GM12878 (cell line): ENCODE results near the gene GSG1L. TPM values are rescaled to one million over a fixed set of nuclear protein-coding genes. Genes with fewer than 3 reads are reported as not detected.

Experiments
- ATAC-seq: fragments of 200-7000 bp; cut with Tn5 transposase; 3 replicates; pipeline ENCODE4 v1.9.1; 2020; ENCODE audit warnings: mild to moderate bottlenecking, moderate library complexity
- BruUV-seq: library from RNA; stranded (reverse); fragments of 400-500 nt; replicated peaks from 2 replicates; lab custom pipeline; 2021; lab: Mats Ljungman, UMichigan
- CTCF ChIA-PET: fragments of 300-600 bp; sonication (Branson Sonifier 250); formaldehyde crosslinking; extraction: SDS; loops from one replicate; lab custom pipeline; 2021; ENCODE audit warnings: inconsistent platforms; lab: Yijun Ruan, JAX
- POLR2A ChIA-PET: fragments of 350-600 bp; formaldehyde crosslinking; extraction: SDS; loops from one replicate; lab custom pipeline; 2021; ENCODE audit warnings: inconsistent platforms; lab: Charles Lee
- RAD21 ChIA-PET: fragments of 300-600 bp; sonication (Branson Sonifier 250); formaldehyde crosslinking; loops from one replicate; lab custom pipeline; 2023; ENCODE audit warnings: antibody characterized with exemption; ENCODE audit not compliant: unreplicated experiment; lab: Charles Lee
- SMC1A ChIA-PET: fragments of 300-600 bp; sonication (Branson Sonifier 250); formaldehyde crosslinking; loops from one replicate; lab custom pipeline; 2023; ENCODE audit not compliant: unreplicated experiment, uncharacterized antibody; lab: Charles Lee
- DNase-seq: peaks from one replicate; pipeline ENCODE4 v3.0.0-alpha.2; 2011; ENCODE audit warnings: low read depth, low spot score
- FAIRE-seq: peaks from 3 replicates; lab custom pipeline; 2011; peaks lifted over from hg19 to GRCh38; lab: Jason Lieb, UNC
- H2AFZ ChIP-seq: 2 replicates; pipeline ENCODE4 v1.6.0; 2011; ENCODE audit warnings: low read depth, low read length, control low read depth; ENCODE audit not compliant: control insufficient read depth
- H3K27ac ChIP-seq: 2 replicates; pipeline ENCODE4 v1.5.1; 2011; ENCODE audit warnings: control low read depth; ENCODE audit not compliant: control insufficient read depth, insufficient read depth
- H3K27me3 ChIP-seq, 2 experiments: replicated peaks in 1 of 2; 2 replicates each; pipeline versions ENCODE4 v1.6.0 to v1.6.1; 2011; ENCODE audit warnings: low read length in 1 of 2; ENCODE audit not compliant: control insufficient read depth in 2 of 2, insufficient read depth in 2 of 2
- H3K36me3 ChIP-seq, 2 experiments: 2 replicates each; pipeline ENCODE4 v1.5.1; 2011; ENCODE audit warnings: low read length in 1 of 2; ENCODE audit not compliant: control insufficient read depth in 2 of 2, insufficient read depth in 2 of 2
- H3K4me1 ChIP-seq: 2 replicates; pipeline ENCODE4 v1.6.1; 2011; ENCODE audit warnings: mild to moderate bottlenecking, low read length, moderate library complexity, mixed read lengths; ENCODE audit not compliant: control insufficient read depth, insufficient read depth
- H3K4me2 ChIP-seq: 2 replicates; pipeline ENCODE4 v1.6.0; 2011; ENCODE audit warnings: control low read depth; ENCODE audit not compliant: control insufficient read depth, insufficient read depth
- H3K4me3 ChIP-seq: fragments of 200-600 bp; sonication (generic); 2 replicates; pipeline ENCODE4 v1.5.1; 2016
- H3K79me2 ChIP-seq: 2 replicates; pipeline ENCODE4 v1.6.0; 2011; ENCODE audit warnings: low read length; ENCODE audit not compliant: control insufficient read depth, insufficient read depth
- H3K9ac ChIP-seq: 2 replicates; pipeline ENCODE4 v1.8.0; 2011; ENCODE audit warnings: low read length, control low read depth, mixed read lengths; ENCODE audit not compliant: control insufficient read depth, insufficient read depth
- H3K9me3 ChIP-seq: replicated peaks from 3 replicates; pipeline ENCODE4 v1.5.1; 2011; ENCODE audit warnings: mild to moderate bottlenecking, low read length; ENCODE audit not compliant: control insufficient read depth, insufficient read depth
- H4K20me1 ChIP-seq: 2 replicates; pipeline ENCODE4 v1.6.0; 2011; ENCODE audit not compliant: control insufficient read depth, insufficient read depth
- EP300 ChIP-seq, 2 experiments: fragments of 150-350 bp in 1 of 2; IDR thresholded peaks; 2 replicates each; pipeline ENCODE4 v1.6.1; 2011 to 2012; ENCODE audit warnings: low read depth in 2 of 2, low read length in 2 of 2, borderline replicate concordance in 1 of 2, improper control_type of control experiment in 1 of 2, inconsistent platforms in 1 of 2; ENCODE audit not compliant: control insufficient read depth in 1 of 2
- ETV6 ChIP-seq, 2 experiments: fragments of 450-650 bp in 1 of 2; IDR thresholded peaks in 1 of 2; conservative IDR thresholded peaks in 1 of 2; 2 replicates each; pipeline ENCODE4 v1.6.1; 2014; ENCODE audit warnings: antibody characterized with exemption in 1 of 2, borderline replicate concordance in 1 of 2, low read depth in 1 of 2, mild to moderate bottlenecking in 1 of 2, moderate library complexity in 1 of 2
- EZH2 ChIP-seq: IDR thresholded peaks from 2 replicates; pipeline ENCODE4 v1.6.1; 2012; ENCODE audit warnings: low read depth, mild to moderate bottlenecking, control low read depth, inconsistent platforms, low read length, borderline replicate concordance; ENCODE audit not compliant: control insufficient read depth
- HDAC6 ChIP-seq: fragments of 200-600 bp; sonication (generic); IDR thresholded peaks from one replicate; pipeline ENCODE4 v1.8.0; 2017; ENCODE audit warnings: antibody characterized with exemption; ENCODE audit not compliant: unreplicated experiment
- NFXL1 ChIP-seq: fragments of 450-650 bp; IDR thresholded peaks from 2 replicates; pipeline ENCODE4 v1.6.1; 2017; ENCODE audit warnings: antibody characterized with exemption, mild to moderate bottlenecking, borderline replicate concordance
- RCOR1 ChIP-seq: conservative IDR thresholded peaks from 2 replicates; pipeline ENCODE4 v1.6.1; 2012; ENCODE audit warnings: low read depth, low read length, improper control_type of control experiment
- TBL1XR1 ChIP-seq: IDR thresholded peaks from 2 replicates; pipeline ENCODE4 v1.6.1; 2012; ENCODE audit warnings: low read depth, low read length, improper control_type of control experiment
- ZBED1 ChIP-seq: IDR thresholded peaks from 2 replicates; pipeline ENCODE4 v1.6.1; 2016; ENCODE audit warnings: borderline replicate concordance
- WGBS: methylation state at CpG from one replicate; pipeline ENCODE4 v1.1.6; 2016; ENCODE audit warnings: low lambda C conversion rate; ENCODE audit not compliant: insufficient replicate concordance, insufficient coverage; ENCODE audit errors: missing lambda C conversion rate; 5-methylcytosine and 5-hydroxymethylcytosine counted together
- in situ Hi-C: fragments of 300-500 bp; cut with MboI; formaldehyde crosslinking; loops from 9 replicates; pipeline ENCODE4 v1.14.3; 2018; ENCODE audit warnings: mixed read lengths
- intact Hi-C: fragments of 100-400 bp; cut with micrococcal nuclease; formaldehyde crosslinking; loops from one replicate; pipeline ENCODE4 v1.14.2; 2022; ENCODE audit not compliant: unreplicated experiment
- polyA plus RNA-seq, 11 experiments: library from polyadenylated mRNA; depleted of rRNA in 4 of 11; unstranded in 6 of 11; stranded (reverse) in 5 of 11; fragments of >200 nt; fragmentation: Nextera tagmentation in 4 of 11; fragmentation: Illumina TruSeq in 1 of 11; extraction: Ambion mirVana in 4 of 11; extraction: Trizol in 1 of 11; gene quantifications; 1 replicate in 1 of 11; 2 replicates in 10 of 11; pipeline versions ENCODE4 v1.2.1 to v1.2.3, GENCODE V29; 2011 to 2016; ENCODE audit warnings: inconsistent platforms in 2 of 11, missing spikeins in 2 of 11, low read depth in 1 of 11
- total RNA-seq, 4 experiments: library from RNA; depleted of rRNA in 3 of 4; stranded (reverse); fragments of >200 nt in 3 of 4; fragmentation: Illumina TruSeq in 1 of 4; extraction: Trizol in 1 of 4; gene quantifications; 2 replicates each; pipeline versions ENCODE4 v1.2.1 to v1.2.3, GENCODE V29; 2013 to 2021
- TF ChIP-seq, protein P1 (sequence below): fragments of 450-650 bp; IDR thresholded peaks from 2 replicates; pipeline ENCODE4 v1.6.1; 2017; ENCODE audit warnings: low read depth, mild to moderate bottlenecking, moderate library complexity
- TF ChIP-seq, protein P2 (sequence below): fragments of 150-350 bp; IDR thresholded peaks from 2 replicates; pipeline ENCODE4 v1.6.1; 2014; ENCODE audit warnings: mild to moderate bottlenecking, low read depth, low read length
- TF ChIP-seq, protein P3 (sequence below): IDR thresholded peaks from 2 replicates; pipeline ENCODE4 v1.6.1; 2012; ENCODE audit warnings: low read depth, low read length, improper control_type of control experiment
- TF ChIP-seq, protein P4 (sequence below): fragments of 450-650 bp; IDR thresholded peaks from 2 replicates; pipeline ENCODE4 v1.6.1; 2018; ENCODE audit warnings: borderline replicate concordance, mild to moderate bottlenecking; ENCODE audit not compliant: partially characterized antibody
- TF ChIP-seq, protein P5 (sequence below): fragments of 450-650 bp; IDR thresholded peaks from 2 replicates; pipeline ENCODE4 v1.6.1; 2017; ENCODE audit warnings: borderline replicate concordance

The GSG1L gene
- total and polyA plus RNA-seq, 10 of the 15 experiments (the other 5 are each of a cell fraction or from before 2014, with no cell fraction given) = not detected

DNA sequence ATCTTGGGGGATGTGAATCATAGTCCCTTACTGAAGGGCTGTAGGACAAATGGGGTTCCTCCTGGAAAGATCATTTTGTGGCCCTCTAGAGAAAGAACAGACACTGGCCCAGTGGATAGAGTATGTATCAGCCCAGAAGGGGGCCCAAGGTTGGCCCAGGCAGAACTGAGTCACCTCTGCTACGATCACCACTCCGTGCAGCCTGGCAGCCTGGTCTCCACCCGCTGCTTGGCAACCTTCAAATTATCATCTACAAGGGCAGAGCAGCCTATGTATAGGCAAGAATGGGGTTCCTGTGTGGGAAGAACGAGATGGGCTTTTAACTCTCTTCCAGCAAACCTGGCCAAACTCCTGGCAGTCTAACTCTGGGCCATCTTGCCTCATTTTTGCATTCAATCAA lies 61.9 kb downstream of the GSG1L start:
- H3K4me1 ChIP-seq = no peaks in the 10 kb centered on the region
- ATAC-seq = no peak
- WGBS = 14% methylated on average over 4 of the region's 4 CpGs
- H3K9ac ChIP-seq = no peak overlapping the region
- no peak for FAIRE-seq
- H3K79me2 ChIP-seq = no peaks in the 10 kb centered on the region
- H3K36me3 ChIP-seq = no peaks in the 10 kb centered on the region
- in situ Hi-C loops = no loop called here
- no TSS peak for BruUV-seq
- ChIA-PET POLR2A (no interaction called here), SMC1A (no interaction called here), RAD21 (no interaction called here), CTCF (no interaction called here)
- no peak overlapping the region for H3K4me3 ChIP-seq
- no peak for DNase-seq
- H3K27ac ChIP-seq = no peak overlapping the region
- no peaks in the 10 kb centered on the region for H4K20me1 ChIP-seq
- H3K9me3 ChIP-seq = no peaks in the 10 kb centered on the region
- H2AFZ ChIP-seq = no peak overlapping the region
- no peaks in the 10 kb centered on the region for H3K27me3 ChIP-seq
- intact Hi-C loops = no loop called here
- no peak overlapping the region for H3K4me2 ChIP-seq
- TF ChIP-seq, protein P1, sequence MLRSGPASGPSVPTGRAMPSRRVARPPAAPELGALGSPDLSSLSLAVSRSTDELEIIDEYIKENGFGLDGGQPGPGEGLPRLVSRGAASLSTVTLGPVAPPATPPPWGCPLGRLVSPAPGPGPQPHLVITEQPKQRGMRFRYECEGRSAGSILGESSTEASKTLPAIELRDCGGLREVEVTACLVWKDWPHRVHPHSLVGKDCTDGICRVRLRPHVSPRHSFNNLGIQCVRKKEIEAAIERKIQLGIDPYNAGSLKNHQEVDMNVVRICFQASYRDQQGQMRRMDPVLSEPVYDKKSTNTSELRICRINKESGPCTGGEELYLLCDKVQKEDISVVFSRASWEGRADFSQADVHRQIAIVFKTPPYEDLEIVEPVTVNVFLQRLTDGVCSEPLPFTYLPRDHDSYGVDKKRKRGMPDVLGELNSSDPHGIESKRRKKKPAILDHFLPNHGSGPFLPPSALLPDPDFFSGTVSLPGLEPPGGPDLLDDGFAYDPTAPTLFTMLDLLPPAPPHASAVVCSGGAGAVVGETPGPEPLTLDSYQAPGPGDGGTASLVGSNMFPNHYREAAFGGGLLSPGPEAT = no peak
- TF ChIP-seq, protein P2, sequence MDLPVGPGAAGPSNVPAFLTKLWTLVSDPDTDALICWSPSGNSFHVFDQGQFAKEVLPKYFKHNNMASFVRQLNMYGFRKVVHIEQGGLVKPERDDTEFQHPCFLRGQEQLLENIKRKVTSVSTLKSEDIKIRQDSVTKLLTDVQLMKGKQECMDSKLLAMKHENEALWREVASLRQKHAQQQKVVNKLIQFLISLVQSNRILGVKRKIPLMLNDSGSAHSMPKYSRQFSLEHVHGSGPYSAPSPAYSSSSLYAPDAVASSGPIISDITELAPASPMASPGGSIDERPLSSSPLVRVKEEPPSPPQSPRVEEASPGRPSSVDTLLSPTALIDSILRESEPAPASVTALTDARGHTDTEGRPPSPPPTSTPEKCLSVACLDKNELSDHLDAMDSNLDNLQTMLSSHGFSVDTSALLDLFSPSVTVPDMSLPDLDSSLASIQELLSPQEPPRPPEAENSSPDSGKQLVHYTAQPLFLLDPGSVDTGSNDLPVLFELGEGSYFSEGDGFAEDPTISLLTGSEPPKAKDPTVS = no peak
- TF ChIP-seq ETV6 (conservative IDR thresholded peaks at IDR 0.05 in 1 of 2, IDR thresholded peaks at IDR 0.05 in 1 of 2; ENCODE audit: borderline replicate concordance in 1 of 2, low read depth in 1 of 2) = no peak
- TF ChIP-seq, protein P3, sequence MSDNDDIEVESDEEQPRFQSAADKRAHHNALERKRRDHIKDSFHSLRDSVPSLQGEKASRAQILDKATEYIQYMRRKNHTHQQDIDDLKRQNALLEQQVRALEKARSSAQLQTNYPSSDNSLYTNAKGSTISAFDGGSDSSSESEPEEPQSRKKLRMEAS = no peak
- TF ChIP-seq, protein P4, sequence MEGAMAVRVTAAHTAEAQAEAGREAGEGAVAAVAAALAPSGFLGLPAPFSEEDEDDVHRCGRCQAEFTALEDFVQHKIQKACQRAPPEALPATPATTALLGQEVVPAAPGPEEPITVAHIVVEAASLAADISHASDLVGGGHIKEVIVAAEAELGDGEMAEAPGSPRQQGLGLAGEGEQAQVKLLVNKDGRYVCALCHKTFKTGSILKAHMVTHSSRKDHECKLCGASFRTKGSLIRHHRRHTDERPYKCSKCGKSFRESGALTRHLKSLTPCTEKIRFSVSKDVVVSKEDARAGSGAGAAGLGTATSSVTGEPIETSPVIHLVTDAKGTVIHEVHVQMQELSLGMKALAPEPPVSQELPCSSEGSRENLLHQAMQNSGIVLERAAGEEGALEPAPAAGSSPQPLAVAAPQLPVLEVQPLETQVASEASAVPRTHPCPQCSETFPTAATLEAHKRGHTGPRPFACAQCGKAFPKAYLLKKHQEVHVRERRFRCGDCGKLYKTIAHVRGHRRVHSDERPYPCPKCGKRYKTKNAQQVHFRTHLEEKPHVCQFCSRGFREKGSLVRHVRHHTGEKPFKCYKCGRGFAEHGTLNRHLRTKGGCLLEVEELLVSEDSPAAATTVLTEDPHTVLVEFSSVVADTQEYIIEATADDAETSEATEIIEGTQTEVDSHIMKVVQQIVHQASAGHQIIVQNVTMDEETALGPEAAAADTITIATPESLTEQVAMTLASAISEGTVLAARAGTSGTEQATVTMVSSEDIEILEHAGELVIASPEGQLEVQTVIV = no peak
- no peak for TF ChIP-seq EP300 (IDR thresholded peaks at IDR 0.05; ENCODE audit: borderline replicate concordance in 1 of 2, control insufficient read depth in 1 of 2, low read depth in 2 of 2, low read length in 2 of 2)
- no peak for TF ChIP-seq EZH2
- TF ChIP-seq ZBED1 = no peak
- no peak for TF ChIP-seq NFXL1
- TF ChIP-seq, protein P5, sequence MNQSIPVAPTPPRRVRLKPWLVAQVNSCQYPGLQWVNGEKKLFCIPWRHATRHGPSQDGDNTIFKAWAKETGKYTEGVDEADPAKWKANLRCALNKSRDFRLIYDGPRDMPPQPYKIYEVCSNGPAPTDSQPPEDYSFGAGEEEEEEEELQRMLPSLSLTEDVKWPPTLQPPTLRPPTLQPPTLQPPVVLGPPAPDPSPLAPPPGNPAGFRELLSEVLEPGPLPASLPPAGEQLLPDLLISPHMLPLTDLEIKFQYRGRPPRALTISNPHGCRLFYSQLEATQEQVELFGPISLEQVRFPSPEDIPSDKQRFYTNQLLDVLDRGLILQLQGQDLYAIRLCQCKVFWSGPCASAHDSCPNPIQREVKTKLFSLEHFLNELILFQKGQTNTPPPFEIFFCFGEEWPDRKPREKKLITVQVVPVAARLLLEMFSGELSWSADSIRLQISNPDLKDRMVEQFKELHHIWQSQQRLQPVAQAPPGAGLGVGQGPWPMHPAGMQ = no peak
- no peak for TF ChIP-seq TBL1XR1
- no peak for TF ChIP-seq RCOR1
- no peak for TF ChIP-seq HDAC6
